Activated CD4-positive, alpha-beta T cell treated with anti-CD3 and anti-CD28 coated beads, Interleukin-2, amount 10 ng/mL, durations not matched to agents 24 days and 14 days (primary cell): ENCODE measurements around the gene PZP. TPM values are rescaled to one million over a fixed set of nuclear protein-coding genes. Genes with fewer than 3 reads are reported as not detected.
"Not testable (repeated sequence)": the region's sequence is repeated elsewhere in the genome, so short reads cannot be mapped to it uniquely, and the experiment has no call there.

Source experiments
- DNase-seq: peaks from one replicate; pipeline ENCODE4 v3.0.0; 2022
- H3K27ac Mint-ChIP-seq: one replicate; pipeline ENCODE4 v1.8.0; 2022; ENCODE audit warnings: mild to moderate bottlenecking, mixed read lengths
- H3K27me3 Mint-ChIP-seq: one replicate; pipeline ENCODE4 v1.8.0; 2022; ENCODE audit warnings: mixed read lengths
- H3K36me3 Mint-ChIP-seq: one replicate; pipeline ENCODE4 v1.8.0; 2022; ENCODE audit warnings: low read depth, mild to moderate bottlenecking, mixed read lengths
- H3K4me1 Mint-ChIP-seq: one replicate; pipeline ENCODE4 v1.8.0; 2021; ENCODE audit warnings: mixed read lengths
- H3K4me3 Mint-ChIP-seq: one replicate; pipeline ENCODE4 v1.8.0; 2022; ENCODE audit warnings: mild to moderate bottlenecking, moderate library complexity, mixed read lengths
- H3K9me3 Mint-ChIP-seq: one replicate; pipeline ENCODE4 v1.8.0; 2021; ENCODE audit warnings: mixed read lengths
- intact Hi-C: fragments of 100-400 bp; cut with micrococcal nuclease; formaldehyde crosslinking; loops from one replicate; pipeline ENCODE4 v1.15.1; 2023
- total RNA-seq: library from RNA; stranded (reverse); gene quantifications from 2 replicates; pipeline ENCODE4 v1.2.3, GENCODE V29; 2022

The PZP gene
- total RNA-seq, 1 donor from 2014 or later: not detected

DNA sequence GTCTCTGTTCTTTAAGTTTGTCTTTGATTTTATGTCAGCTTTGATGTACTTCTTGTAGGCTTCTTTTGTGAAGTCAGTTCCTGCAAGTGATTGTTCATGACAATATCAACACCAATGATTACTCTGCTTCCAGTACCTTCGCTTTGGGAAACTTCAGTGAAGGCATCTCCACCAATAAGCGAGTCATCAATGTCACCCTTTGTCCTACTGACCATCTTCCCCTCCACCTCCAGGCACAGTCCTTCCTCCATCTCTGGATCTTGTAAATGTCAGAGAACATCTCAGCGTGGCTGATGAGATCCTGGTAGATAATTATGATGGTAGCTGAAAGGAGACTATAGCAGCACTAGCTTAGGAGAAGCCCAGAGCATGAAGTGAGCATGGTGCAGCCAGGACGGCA is 52.1 kb downstream of the PZP start:
- H3K4me3 Mint-ChIP-seq: no peak overlapping the region

DNA sequence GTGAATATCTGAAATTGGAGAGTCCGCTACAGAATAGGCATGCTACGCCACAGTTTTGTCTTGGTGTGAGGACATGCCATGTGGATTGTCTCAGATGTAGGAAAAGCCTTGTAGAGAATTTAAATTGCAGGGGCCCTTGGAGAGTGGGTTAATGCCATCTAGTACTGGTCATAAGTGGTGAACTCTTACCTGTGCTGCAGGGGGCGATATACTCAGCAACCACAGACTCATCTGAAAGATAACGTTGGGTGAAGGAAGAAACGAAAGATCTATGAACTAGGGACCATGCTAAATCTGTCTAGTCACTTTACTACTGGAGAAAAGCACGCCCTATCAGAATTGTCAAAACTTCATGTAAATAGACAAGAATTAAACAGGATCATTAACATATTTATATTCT is 58.8 kb downstream of the PZP start:
- H3K4me1 Mint-ChIP-seq: peaks cover 7% of the 10 kb centered on the region
- no peak for DNase-seq
- intact Hi-C loops: no loop called here
- no peaks in the 10 kb centered on the region for H3K36me3 Mint-ChIP-seq
- H3K9me3 Mint-ChIP-seq: peaks cover 11% of the 10 kb centered on the region
- H3K4me3 Mint-ChIP-seq: no peak overlapping the region
- H3K27ac Mint-ChIP-seq: no peak overlapping the region
- H3K27me3 Mint-ChIP-seq: no peaks in the 10 kb centered on the region

More for the DNA sequence above, 52.1 kb downstream of the PZP start:
- intact Hi-C loops: no loop called here
- peak; percentile 28 for DNase-seq
- Mint-ChIP-seq H3K27me3 (no peaks in the 10 kb centered on the region), H3K27ac (no peak overlapping the region), H3K9me3 (no peaks in the 10 kb centered on the region), H3K36me3 (no peaks in the 10 kb centered on the region), H3K4me1 (no peaks in the 10 kb centered on the region)

GRCh38 chr12:9148926-9149325 is 59.3 kb downstream of the PZP start:
- intact Hi-C loops: no loop called here
- Mint-ChIP-seq H3K9me3 (peaks cover 15% of the 10 kb centered on the region), H3K36me3 (no peaks in the 10 kb centered on the region), H3K4me3 (no peak overlapping the region), H3K27me3 (no peaks in the 10 kb centered on the region), H3K4me1 (peaks cover 7% of the 10 kb centered on the region), H3K27ac (no peak overlapping the region)
- no peak for DNase-seq

DNA sequence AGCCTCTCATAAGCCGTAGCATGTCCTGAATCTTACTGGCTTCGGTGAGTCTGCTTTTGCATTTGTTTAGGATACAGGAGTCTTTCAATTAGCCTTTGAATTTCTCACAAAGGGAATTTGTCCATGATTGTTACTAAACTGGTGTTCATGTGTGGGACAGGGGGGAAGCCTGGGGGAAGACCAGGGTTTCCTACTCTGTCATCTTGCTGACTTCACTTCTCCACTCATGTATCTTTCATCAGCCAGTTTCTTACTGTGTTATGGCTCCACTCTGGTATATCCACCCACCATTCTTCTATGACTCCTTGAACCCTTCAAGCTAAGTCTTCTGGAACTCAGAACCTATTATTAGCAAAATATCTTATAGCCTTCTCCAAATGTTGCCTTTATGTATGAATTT is 60.7 kb downstream of the PZP start:
- no peak overlapping the region for H3K27ac Mint-ChIP-seq
- DNase-seq: no peak

DNA sequence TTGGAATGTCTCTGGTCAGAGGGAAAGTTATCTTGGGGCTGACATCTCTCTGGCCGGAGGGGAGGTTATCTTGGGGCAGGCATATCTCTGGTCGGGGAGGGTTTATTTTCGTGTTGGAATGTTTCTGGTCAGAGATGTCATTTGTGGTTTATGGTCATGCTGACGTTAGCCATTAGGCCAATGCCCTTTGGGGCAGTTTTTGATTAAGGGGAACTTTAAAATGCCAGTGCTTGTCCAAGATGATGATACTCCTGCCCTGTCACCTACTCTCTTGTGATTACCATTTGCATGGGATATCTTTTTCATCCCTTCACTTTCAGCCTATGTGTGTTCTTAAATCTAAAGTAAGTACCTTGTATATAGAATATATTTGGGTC is 63.5 kb downstream of the PZP start:
- Mint-ChIP-seq H3K9me3 (peaks cover 22% of the 10 kb centered on the region), H3K27ac (no peak overlapping the region), H3K4me1 (peaks cover 7% of the 10 kb centered on the region), H3K36me3 (no peaks in the 10 kb centered on the region), H3K27me3 (peaks cover 3% of the 10 kb centered on the region), H3K4me3 (no peak overlapping the region)
- no peak for DNase-seq
- intact Hi-C loops: no loop called here

More for the DNA sequence above, 60.7 kb downstream of the PZP start:
- peaks cover 7% of the 10 kb centered on the region for H3K4me1 Mint-ChIP-seq
- no peaks in the 10 kb centered on the region for H3K36me3 Mint-ChIP-seq
- H3K9me3 Mint-ChIP-seq: peaks cover 22% of the 10 kb centered on the region
- intact Hi-C loops: no loop called here
- H3K4me3 Mint-ChIP-seq: no peak overlapping the region
- H3K27me3 Mint-ChIP-seq: no peaks in the 10 kb centered on the region

- intact Hi-C loops: no loop called here
- H3K4me3 Mint-ChIP-seq: no peak overlapping the region
- no peak overlapping the region for H3K27ac Mint-ChIP-seq
- no peak for DNase-seq
- H3K9me3 Mint-ChIP-seq: peaks cover 22% of the 10 kb centered on the region
- no peaks in the 10 kb centered on the region for H3K36me3 Mint-ChIP-seq
- H3K4me1 Mint-ChIP-seq: peaks cover 7% of the 10 kb centered on the region
- peaks cover 4% of the 10 kb centered on the region for H3K27me3 Mint-ChIP-seq
Measured at GRCh38 chr12:9143929-9144729, 64.1 kb downstream of the PZP start.

DNA sequence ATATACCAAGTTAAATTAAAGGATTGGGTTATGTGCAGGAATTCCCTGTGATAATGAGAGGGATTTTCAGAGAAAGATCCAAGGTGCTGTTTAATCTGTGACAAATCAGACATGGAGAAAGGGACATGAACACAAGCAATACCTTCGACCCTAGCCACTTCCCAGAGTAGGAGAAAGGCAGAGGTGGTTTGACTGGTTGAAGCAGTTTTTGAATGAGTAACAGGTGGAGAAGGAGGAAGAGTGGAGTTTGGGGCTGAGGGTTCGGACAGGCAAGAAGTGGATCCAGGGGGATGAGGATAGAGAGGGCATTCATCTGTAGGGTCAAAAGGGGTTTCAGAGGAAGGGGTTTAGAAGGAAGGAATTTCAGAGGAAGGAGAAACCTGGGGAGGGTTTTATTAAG is 65.1 kb downstream of the PZP start:
- Mint-ChIP-seq H3K27me3 (peaks cover 5% of the 10 kb centered on the region), H3K27ac (no peak overlapping the region), H3K4me3 (no peak overlapping the region), H3K9me3 (peaks cover 22% of the 10 kb centered on the region), H3K4me1 (peaks cover 7% of the 10 kb centered on the region), H3K36me3 (no peaks in the 10 kb centered on the region)
- DNase-seq: no peak
- intact Hi-C loops: no loop called here

- H3K4me3 Mint-ChIP-seq, H3K27me3 Mint-ChIP-seq, intact Hi-C loops, H3K4me1 Mint-ChIP-seq, H3K36me3 Mint-ChIP-seq, H3K27ac Mint-ChIP-seq: not testable (repeated sequence)
- peaks cover 15% of the 10 kb centered on the region for H3K9me3 Mint-ChIP-seq
- DNase-seq: peak; percentile 21
Measured at GRCh38 chr12:9139588-9140290, 68.5 kb downstream of the PZP start.

DNA sequence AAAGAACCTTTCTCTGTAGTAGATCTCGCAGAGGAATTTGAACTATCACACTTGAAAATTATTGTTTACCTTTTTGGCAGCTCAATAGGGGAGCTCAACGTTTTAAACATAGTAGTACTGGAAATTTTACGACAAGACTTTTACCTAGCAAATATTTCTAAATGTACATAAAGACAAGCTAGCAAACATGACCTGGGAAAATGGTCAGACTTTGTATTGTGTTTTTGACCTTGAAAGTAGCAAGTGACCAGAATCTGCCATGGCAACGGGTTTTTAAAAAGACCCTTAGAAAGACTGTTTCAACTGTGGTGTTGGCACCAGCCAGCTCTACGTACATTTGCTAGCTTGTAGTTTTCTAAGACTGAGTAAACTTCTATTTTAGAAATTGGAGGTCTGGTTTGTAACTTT is 72.3 kb downstream of the PZP start:
- intact Hi-C loops: no loop called here
- DNase-seq: peak; percentile 10
- Mint-ChIP-seq H3K36me3 (no peaks in the 10 kb centered on the region), H3K27ac (no peak overlapping the region), H3K4me1 (no peaks in the 10 kb centered on the region), H3K9me3 (no peaks in the 10 kb centered on the region), H3K4me3 (no peak overlapping the region), H3K27me3 (peaks cover 5% of the 10 kb centered on the region)

DNA sequence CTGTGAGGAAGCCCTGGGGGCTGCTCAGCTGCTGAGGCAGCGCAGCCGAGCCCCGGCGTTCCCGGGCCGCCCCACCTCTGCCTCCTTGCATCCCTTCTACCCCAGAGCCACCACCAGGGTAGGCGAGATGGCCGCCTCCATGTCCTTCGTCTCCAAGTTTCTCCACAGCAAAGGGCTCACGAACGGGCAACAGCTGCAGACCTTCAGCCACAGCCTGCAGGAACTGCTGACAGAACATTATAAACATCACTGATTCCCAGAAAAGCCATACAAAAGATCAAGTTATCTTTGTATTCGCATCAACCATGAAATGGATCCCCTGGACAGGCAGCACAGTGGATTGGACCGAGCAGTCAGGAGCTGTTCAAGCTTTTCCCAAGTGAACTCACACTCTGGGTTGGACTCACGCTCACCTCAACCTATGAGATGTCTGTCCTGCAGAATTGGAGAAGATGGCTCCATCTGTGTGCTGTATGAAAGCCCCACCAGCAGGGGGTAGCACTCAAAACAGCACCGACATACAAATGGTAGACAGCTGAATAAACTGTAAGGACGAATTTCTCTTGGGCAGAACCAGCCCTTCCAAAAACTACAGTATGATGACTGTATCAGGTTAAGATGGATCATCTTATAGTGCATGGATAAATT is 73.1 kb downstream of the PZP start:
- Mint-ChIP-seq H3K4me1 (no peaks in the 10 kb centered on the region), H3K9me3 (no peaks in the 10 kb centered on the region), H3K27ac (no peak overlapping the region), H3K27me3 (peaks cover 5% of the 10 kb centered on the region), H3K4me3 (no peak overlapping the region), H3K36me3 (no peaks in the 10 kb centered on the region)
- DNase-seq: no peak
- intact Hi-C loops: no loop called here

GRCh38 chr12:9133216-9133916 is 74.8 kb downstream of the PZP start:
- DNase-seq: peak; percentile 20
- Mint-ChIP-seq H3K4me1 (no peaks in the 10 kb centered on the region), H3K9me3 (no peaks in the 10 kb centered on the region), H3K36me3 (no peaks in the 10 kb centered on the region), H3K27ac (no peak overlapping the region), H3K27me3 (no peaks in the 10 kb centered on the region), H3K4me3 (no peak overlapping the region)
- intact Hi-C loops: no loop called here

GRCh38 chr12:9132008-9132535 is 76.1 kb downstream of the PZP start:
- peak; percentile 18 for DNase-seq
- H3K27ac Mint-ChIP-seq: no peak overlapping the region
- no peaks in the 10 kb centered on the region for H3K9me3 Mint-ChIP-seq
- intact Hi-C loops: no loop called here
- H3K36me3 Mint-ChIP-seq: no peaks in the 10 kb centered on the region
- H3K4me1 Mint-ChIP-seq: no peaks in the 10 kb centered on the region
- H3K27me3 Mint-ChIP-seq: no peaks in the 10 kb centered on the region
- no peak overlapping the region for H3K4me3 Mint-ChIP-seq

DNA sequence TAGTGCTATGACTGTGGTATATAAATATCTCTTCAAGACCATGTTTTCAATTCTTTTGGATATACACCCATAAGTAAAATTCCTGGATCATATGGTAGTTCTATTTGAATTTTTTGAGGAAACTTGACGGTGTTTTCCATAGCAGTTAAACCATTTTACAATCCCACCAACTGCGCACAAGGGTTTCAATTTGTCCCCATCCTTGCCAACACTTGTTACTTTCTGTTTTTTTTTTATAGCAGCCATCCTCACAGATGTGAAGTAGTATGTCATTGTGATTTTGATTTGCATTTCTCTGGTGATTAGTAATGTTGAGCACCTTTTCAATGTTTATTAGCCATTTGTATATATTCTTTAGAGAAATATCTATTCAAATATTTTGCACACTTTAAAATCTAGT is 78.0 kb downstream of the PZP start:
- Mint-ChIP-seq H3K36me3 (no peaks in the 10 kb centered on the region), H3K27me3 (no peaks in the 10 kb centered on the region), H3K4me1 (no peaks in the 10 kb centered on the region), H3K4me3 (no peak overlapping the region), H3K9me3 (no peaks in the 10 kb centered on the region), H3K27ac (no peak overlapping the region)
- intact Hi-C loops: no loop called here
- DNase-seq: no peak
